Tibial artery (tissue), 4 donors: ENCODE results near the gene PPP2R2C.

Experiments used
- DNase-seq, 2 donors: peaks; one replicate each; pipeline ENCODE4 v3.0.0-alpha.2; 2019
- H3K27ac ChIP-seq, 2 donors: fragments of 200-600 bp; sonication (generic) in 1 of 2; 1 replicate in 1 of 2; 2 replicates in 1 of 2; pipeline ENCODE4 v1.5.1; 2018 to 2019; ENCODE audit warnings: mild to moderate bottlenecking in 1 of 2
- H3K27me3 ChIP-seq, 2 donors: fragments of 200-600 bp; sonication (generic) in 1 of 2; one replicate each; pipeline versions ENCODE4 v1.5.1 to v1.6.0; 2016 to 2019
- H3K36me3 ChIP-seq, 3 donors: fragments of 200-600 bp; sonication (generic) in 2 of 3; one replicate each; pipeline ENCODE4 v1.5.1; 2016 to 2019; ENCODE audit warnings: mild to moderate bottlenecking in 2 of 3
- H3K4me1 ChIP-seq, 4 donors: fragments of 200-600 bp; sonication (generic) in 2 of 4; 1 replicate in 3 of 4; 2 replicates in 1 of 4; pipeline ENCODE4 v1.5.1; 2016 to 2019
- H3K4me3 ChIP-seq, 2 donors: fragments of 200-600 bp; sonication (generic) in 1 of 2; 1 replicate in 1 of 2; 2 replicates in 1 of 2; pipeline ENCODE4 v1.5.1; 2018 to 2019; ENCODE audit warnings: mild to moderate bottlenecking in 2 of 2
- H3K9me3 ChIP-seq, 3 donors: fragments of 200-600 bp; sonication (generic) in 1 of 3; one replicate each; pipeline ENCODE4 v1.5.1; 2016 to 2019
- CTCF ChIP-seq, 2 experiments: fragments of 200-600 bp in 1 of 2; fragments of 450-650 bp in 1 of 2; IDR thresholded peaks; one replicate each; pipeline ENCODE4 v1.5.1; 2017 to 2019; ENCODE audit warnings: antibody characterized with exemption in 2 of 2, mild to moderate bottlenecking in 1 of 2, moderate library complexity in 1 of 2
- intact Hi-C: fragments of 100-400 bp; cut with DNase I; formaldehyde crosslinking; loops from one replicate; pipeline ENCODE4 v1.15.0; 2023; ENCODE audit warnings: low total_unique reads

The PPP2R2C gene

GRCh38 chr4:6461301-6462165 is 10.9 kb downstream of the PPP2R2C start:
- no peaks in the 10 kb centered on the region for H3K4me1 ChIP-seq
- DNase-seq: peak in 1 of 2 donors; percentile 60
- TF ChIP-seq CTCF (IDR thresholded peaks at IDR 0.05): no peak
- H3K4me3 ChIP-seq: no peak overlapping the region
- H3K36me3 ChIP-seq: no peaks in the 10 kb centered on the region
- peaks cover 0 to 12% (median 0%) of the 10 kb centered on the region in 3 donors for H3K9me3 ChIP-seq
- peaks cover 0 to 40% of the 10 kb centered on the region in 2 donors for H3K27me3 ChIP-seq
- no peak overlapping the region for H3K27ac ChIP-seq
- intact Hi-C loops: no loop called here

GRCh38 chr4:6460876-6461275 is 11.5 kb downstream of the PPP2R2C start:
- peaks cover 0 to 12% (median 0%) of the 10 kb centered on the region in 3 donors for H3K9me3 ChIP-seq
- no peak for TF ChIP-seq CTCF (IDR thresholded peaks at IDR 0.05)
- H3K27ac ChIP-seq: no peak overlapping the region
- peaks cover 0 to 38% of the 10 kb centered on the region in 2 donors for H3K27me3 ChIP-seq
- no peaks in the 10 kb centered on the region for H3K36me3 ChIP-seq
- no peaks in the 10 kb centered on the region for H3K4me1 ChIP-seq
- peak in 1 of 2 donors; percentile 33 for DNase-seq
- intact Hi-C loops: no loop called here
- no peak overlapping the region for H3K4me3 ChIP-seq

GRCh38 chr4:6458528-6458927 is 13.9 kb downstream of the PPP2R2C start:
- H3K27ac ChIP-seq: no peak overlapping the region
- intact Hi-C loops: no loop called here

GRCh38 chr4:6456450-6456849 is 16.0 kb downstream of the PPP2R2C start:
- Histone ChIP-seq H3K9me3 (peaks cover 0 to 12% (median 0%) of the 10 kb centered on the region in 3 donors), H3K36me3 (no peaks in the 10 kb centered on the region), H3K4me1 (no peaks in the 10 kb centered on the region), H3K27ac (no peak overlapping the region), H3K4me3 (no peak overlapping the region), H3K27me3 (peaks cover 0 to 53% of the 10 kb centered on the region in 2 donors)
- no peak for TF ChIP-seq CTCF (IDR thresholded peaks at IDR 0.05)
- intact Hi-C loops: no loop called here
- DNase-seq: no peak

More at GRCh38 chr4:6458528-6458927, 13.9 kb downstream of the PPP2R2C start:
- no peak overlapping the region for H3K4me3 ChIP-seq
- peaks cover 0 to 46% of the 10 kb centered on the region in 2 donors for H3K27me3 ChIP-seq
- peak in 1 of 2 donors; percentile 27 for DNase-seq
- no peaks in the 10 kb centered on the region for H3K36me3 ChIP-seq
- TF ChIP-seq CTCF (IDR thresholded peaks at IDR 0.05): no peak
- H3K9me3 ChIP-seq: peaks cover 0 to 12% (median 0%) of the 10 kb centered on the region in 3 donors
- no peaks in the 10 kb centered on the region for H3K4me1 ChIP-seq

GRCh38 chr4:6454112-6454910 is 18.1 kb downstream of the PPP2R2C start:
- Histone ChIP-seq H3K4me3 (no peak overlapping the region), H3K4me1 (no peaks in the 10 kb centered on the region), H3K27ac (no peak overlapping the region), H3K36me3 (no peaks in the 10 kb centered on the region), H3K9me3 (peaks cover 0 to 12% (median 0%) of the 10 kb centered on the region in 3 donors), H3K27me3 (peaks cover 0 to 46% of the 10 kb centered on the region in 2 donors)
- no peak for DNase-seq
- intact Hi-C loops: no loop called here
- no peak for TF ChIP-seq CTCF (IDR thresholded peaks at IDR 0.05)
